ENCODE measurements around the gene ARHGAP22.

- TF ChIP-seq, protein P1, sequence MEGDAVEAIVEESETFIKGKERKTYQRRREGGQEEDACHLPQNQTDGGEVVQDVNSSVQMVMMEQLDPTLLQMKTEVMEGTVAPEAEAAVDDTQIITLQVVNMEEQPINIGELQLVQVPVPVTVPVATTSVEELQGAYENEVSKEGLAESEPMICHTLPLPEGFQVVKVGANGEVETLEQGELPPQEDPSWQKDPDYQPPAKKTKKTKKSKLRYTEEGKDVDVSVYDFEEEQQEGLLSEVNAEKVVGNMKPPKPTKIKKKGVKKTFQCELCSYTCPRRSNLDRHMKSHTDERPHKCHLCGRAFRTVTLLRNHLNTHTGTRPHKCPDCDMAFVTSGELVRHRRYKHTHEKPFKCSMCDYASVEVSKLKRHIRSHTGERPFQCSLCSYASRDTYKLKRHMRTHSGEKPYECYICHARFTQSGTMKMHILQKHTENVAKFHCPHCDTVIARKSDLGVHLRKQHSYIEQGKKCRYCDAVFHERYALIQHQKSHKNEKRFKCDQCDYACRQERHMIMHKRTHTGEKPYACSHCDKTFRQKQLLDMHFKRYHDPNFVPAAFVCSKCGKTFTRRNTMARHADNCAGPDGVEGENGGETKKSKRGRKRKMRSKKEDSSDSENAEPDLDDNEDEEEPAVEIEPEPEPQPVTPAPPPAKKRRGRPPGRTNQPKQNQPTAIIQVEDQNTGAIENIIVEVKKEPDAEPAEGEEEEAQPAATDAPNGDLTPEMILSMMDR (IDR thresholded peaks at IDR 0.05) = no peak
- no peak for TF ChIP-seq POLR2AphosphoS5 (IDR thresholded peaks at IDR 0.05)
Observed at GRCh38 chr10:48608279-48608681, 3.4 kb upstream of the ARHGAP22 start.
